Omental fat pad (tissue), 4 donors: ENCODE measurements around the gene CTRL. TPM values are rescaled to one million over a fixed set of nuclear protein-coding genes. Genes with fewer than 3 reads are reported as not detected.

Source experiments
- ATAC-seq: fragments of 150-250 bp; one replicate; pipeline ENCODE4 v1.9.1; 2016; ENCODE audit warnings: mild to moderate bottlenecking, moderate library complexity; ENCODE audit not compliant: low FRiP score
- DNase-seq: peaks from one replicate; pipeline ENCODE4 v3.0.0-alpha.2; 2019; ENCODE audit warnings: low spot score
- total RNA-seq, 4 donors: library from RNA; depleted of rRNA; stranded (reverse); fragments of >200 nt; gene quantifications; one replicate each; pipeline ENCODE4 v1.1.0, GENCODE V29; 2016
- TF ChIP-seq, protein P1 (sequence below), 3 donors: fragments of 450-650 bp; IDR thresholded peaks; one replicate each; pipeline ENCODE4 v1.5.1; 2016 to 2017; ENCODE audit warnings: antibody characterized with exemption in 3 of 3, mild to moderate bottlenecking in 3 of 3, moderate library complexity in 2 of 3

The CTRL gene
- total RNA-seq, 4 donors from 2014 or later = 0.65 to 5.0 (median 2.3) TPM

DNA sequence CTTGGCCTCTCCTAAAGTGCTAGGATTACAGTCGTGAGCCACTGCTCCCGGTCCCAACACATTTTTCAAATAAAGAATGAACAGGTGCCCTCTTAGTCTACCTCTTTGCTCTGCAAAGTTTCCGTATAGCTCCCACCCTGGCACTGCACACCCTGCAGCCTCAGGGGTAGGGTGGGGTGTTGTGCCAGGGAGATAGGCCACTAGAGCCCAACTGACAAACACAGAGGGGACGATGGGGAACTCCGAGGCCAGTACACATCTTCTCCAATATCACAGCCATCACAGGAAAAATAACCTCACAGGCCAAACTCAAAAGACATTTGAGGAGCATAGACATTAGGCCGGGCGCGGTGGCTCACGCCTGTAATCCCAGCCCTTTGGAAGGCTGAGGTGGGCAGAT is 39.4 kb upstream of the CTRL start:
- DNase-seq (no peak), ATAC-seq (no peak)
- TF ChIP-seq, protein P1, sequence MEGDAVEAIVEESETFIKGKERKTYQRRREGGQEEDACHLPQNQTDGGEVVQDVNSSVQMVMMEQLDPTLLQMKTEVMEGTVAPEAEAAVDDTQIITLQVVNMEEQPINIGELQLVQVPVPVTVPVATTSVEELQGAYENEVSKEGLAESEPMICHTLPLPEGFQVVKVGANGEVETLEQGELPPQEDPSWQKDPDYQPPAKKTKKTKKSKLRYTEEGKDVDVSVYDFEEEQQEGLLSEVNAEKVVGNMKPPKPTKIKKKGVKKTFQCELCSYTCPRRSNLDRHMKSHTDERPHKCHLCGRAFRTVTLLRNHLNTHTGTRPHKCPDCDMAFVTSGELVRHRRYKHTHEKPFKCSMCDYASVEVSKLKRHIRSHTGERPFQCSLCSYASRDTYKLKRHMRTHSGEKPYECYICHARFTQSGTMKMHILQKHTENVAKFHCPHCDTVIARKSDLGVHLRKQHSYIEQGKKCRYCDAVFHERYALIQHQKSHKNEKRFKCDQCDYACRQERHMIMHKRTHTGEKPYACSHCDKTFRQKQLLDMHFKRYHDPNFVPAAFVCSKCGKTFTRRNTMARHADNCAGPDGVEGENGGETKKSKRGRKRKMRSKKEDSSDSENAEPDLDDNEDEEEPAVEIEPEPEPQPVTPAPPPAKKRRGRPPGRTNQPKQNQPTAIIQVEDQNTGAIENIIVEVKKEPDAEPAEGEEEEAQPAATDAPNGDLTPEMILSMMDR (IDR thresholded peaks at IDR 0.05) = no peak

DNA sequence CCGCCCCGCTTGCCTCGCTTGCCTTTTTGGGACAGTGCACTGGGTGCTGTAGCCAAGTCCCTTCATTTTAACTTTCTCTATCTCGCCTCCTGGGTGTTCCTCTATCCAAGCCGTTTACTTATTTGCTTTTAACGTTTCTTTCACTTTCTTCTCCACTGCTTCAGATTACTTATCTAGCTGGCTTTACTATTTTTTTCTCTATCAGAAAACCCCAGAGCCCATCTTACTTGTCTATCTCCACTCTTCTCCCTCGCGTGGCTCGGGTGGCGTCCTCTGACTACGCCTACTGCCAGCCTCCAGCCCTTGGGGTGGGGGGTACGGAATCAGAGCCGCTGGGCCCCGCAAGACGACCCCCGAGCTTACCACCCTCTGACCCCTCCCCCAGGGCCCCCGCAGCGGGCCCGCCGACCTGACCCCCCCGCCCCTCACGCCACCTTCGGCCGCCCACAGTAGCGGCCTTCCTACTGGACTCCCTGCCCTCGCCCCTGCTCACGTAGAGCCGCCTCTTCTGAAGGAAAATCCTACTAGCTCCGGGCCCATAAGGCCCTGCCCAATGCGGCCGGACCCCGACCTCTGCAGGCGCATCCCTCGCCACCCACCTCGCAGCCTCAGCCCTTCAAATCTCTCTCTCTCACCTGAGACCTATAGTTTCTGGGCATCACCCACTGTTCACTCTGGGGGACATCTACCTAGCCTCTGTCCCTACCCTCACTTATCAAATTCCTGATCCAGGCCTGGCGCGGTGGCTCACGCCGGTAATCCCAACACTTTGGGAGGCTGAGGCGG is 37.8 kb upstream of the CTRL start:
- ATAC-seq (peak; percentile 19), DNase-seq (no peak)
- TF ChIP-seq, protein P1 (IDR thresholded peaks at IDR 0.05) = no peak

DNA sequence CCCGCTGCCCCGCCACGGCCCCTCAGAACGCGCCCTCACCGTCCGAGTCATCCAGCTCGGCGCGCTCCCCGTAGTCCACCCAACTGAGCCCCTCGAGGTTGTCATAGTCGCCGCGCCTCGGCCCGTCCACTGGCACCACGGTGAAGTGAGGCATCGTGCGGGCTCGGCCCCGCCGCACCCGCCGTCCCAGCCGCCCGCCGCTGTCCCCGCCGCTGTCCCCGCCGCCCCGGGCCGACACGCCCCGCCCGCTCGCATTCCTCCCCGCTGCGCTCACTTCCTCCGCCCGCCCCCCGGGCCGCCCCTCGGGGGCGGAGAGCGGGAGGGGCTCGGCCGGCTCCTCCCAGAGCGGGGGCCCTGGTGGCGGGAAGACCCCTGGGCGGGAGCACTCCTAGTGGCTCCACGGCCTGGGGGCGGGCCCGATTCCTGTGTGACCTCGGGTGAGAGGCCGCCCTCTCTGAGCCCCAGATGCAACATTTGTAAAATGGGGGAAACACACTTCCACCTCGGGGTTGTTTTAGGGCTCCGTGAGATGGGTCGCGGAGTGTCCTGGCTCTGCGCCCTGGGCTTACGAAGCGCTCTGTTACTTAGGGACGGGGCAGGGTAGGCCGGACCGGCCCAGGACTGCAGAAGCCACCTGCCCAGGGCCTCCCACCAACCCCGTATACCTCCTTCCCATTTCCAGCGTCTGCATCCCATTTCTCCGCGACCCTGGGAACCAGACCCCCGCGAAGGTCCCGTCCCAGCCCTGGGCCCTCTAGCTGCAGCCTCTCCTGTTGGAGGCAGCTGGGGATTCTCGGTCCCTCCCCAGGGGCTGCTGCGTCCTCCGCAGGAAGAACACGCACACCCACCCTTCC is 37.0 kb upstream of the CTRL start, which contains the start of gene SLC12A4:
Gene SLC12A4, minus strand, starts transcription at position 238 of the 854 bp plus-strand sequence. Its CDS starts 84 bp downstream, at position 154.
- ATAC-seq (peak; percentile 94), DNase-seq (peak; percentile 54)
- TF ChIP-seq, protein P1 (IDR thresholded peaks at IDR 0.05) = no peak

DNA sequence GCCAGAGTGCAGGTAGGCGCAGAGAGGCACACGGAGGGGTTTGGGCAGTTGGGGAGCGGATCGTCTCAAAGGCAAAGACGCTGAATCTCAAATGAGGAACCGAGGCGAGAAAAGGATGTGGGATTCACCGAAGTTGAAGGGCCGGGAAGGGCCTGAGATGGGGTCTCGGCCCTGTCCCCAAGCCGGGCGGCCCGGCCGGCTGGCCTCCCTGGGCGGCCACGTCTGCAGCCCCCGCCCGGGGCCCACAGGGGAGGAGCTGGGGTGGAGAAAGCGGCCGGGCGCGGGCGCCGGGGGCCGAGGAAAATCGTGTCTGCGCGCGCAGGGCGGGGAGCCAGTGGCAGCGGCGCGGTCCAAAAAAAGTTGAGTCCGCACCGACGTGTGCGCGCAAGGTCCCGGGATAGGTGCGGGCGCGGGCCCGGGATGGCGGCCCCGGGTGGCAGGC is 36.3 kb upstream of the CTRL start:
- TF ChIP-seq, protein P1 (IDR thresholded peaks at IDR 0.05) = no peak
- ATAC-seq (peak; percentile 16), DNase-seq (no peak)

DNA sequence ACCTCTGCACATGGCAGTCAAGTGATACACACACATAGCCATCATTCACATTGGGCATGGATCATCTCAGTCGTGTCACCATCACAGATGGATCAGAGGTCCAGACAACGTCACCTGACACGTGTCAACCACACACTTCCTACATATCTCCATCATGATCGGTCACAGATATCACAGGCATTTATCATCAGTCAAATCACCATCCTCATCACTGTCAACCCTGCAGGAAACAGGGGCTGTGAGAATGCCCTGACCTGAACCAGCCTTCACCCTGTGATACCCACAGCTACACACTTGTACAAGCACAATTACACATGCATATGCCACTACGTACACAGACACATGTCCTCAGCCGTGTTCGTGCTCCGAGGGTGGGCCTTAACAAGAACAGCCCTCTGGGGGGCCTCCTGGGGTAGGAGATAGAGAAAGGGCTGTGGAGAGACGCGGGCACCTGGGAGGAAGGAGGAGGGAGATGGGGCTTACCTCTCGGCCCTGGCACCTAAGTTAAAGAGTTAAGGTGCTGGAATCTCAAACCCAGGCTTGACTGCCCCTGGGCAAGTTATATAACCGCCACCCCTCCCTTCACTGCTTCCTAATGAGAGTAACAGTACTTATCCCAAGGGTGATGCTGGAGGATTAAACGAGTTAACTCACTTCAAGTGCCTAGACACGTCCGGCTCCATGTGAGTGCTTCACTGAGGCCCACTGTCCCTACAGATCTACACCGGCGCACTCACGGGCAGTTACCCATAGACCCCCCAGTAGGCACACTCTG is 35.7 kb upstream of the CTRL start:
- DNase-seq (no peak), ATAC-seq (no peak)
- TF ChIP-seq, protein P1 (IDR thresholded peaks at IDR 0.05) = no peak

DNA sequence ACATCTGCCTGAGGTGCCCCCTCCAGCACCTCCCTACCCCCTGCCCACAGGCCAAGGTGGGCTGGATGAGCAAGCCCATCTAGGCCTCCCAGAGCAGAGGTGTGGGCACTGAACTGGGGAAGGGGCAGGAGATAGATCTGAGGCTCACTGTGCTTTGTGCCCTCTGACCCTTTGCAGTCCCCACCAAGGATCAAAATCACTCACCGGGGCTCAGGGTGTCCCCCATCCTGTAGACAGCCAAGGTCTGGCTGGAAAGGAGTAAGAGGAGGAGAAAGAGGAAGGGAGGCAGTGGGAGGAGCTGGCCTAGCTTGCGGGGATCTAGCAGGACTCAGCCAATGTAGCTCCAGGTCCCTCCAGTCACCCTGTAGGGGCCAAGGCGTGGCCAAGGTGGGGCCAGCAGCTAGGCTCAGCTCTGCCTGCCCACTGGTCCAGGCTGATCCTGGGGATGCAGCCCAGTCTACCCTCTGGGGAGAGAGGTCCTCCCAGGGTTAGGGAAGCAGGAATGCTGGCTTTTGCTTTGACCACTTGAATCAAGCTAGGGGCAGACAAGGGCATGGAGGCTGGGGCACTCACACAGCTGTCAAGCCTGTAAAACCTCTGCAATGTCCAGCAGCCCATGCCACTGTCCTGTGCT is 35.0 kb upstream of the CTRL start:
- ATAC-seq (no peak), DNase-seq (no peak)
- TF ChIP-seq, protein P1 (IDR thresholded peaks at IDR 0.05) = no peak
